H1 (cell line): ENCODE results near the gene RERE. TPM values are rescaled to one million over a fixed set of nuclear protein-coding genes. Genes with fewer than 3 reads are reported as not detected.

ENCODE experiments used
- CTCF ChIA-PET: fragments of 300-600 bp; sonication (Branson Sonifier 250); formaldehyde crosslinking; loops from one replicate; lab custom pipeline; 2021; ENCODE audit not compliant: partially characterized antibody; lab: Charles Lee
- POLR2A ChIA-PET: fragments of 300-600 bp; sonication (Branson Sonifier 250); formaldehyde crosslinking; loops from one replicate; lab custom pipeline; 2021; ENCODE audit warnings: inconsistent platforms; ENCODE audit not compliant: partially characterized antibody; lab: Charles Lee
- DNase-seq, 2 experiments: peaks; one replicate each; pipeline versions ENCODE4 v3.0.0 to v3.0.0-alpha.2; 2010 to 2022; ENCODE audit warnings: low spot score in 2 of 2, low read depth in 1 of 2, mixed read lengths in 1 of 2
- FAIRE-seq: peaks from 2 replicates; lab custom pipeline; 2011; peaks lifted over from hg19 to GRCh38; lab: Jason Lieb, UNC
- H2AFZ ChIP-seq: 2 replicates; pipeline ENCODE4 v1.8.1; 2012; ENCODE audit warnings: low read length, inconsistent platforms
- H2AK5ac ChIP-seq: 2 replicates; pipeline ENCODE4 v1.6.1; 2013; ENCODE audit warnings: low read depth, low read length
- H2BK120ac ChIP-seq: replicated peaks from 2 replicates; pipeline ENCODE3; 2013; ENCODE audit warnings: low read depth, low read length, inconsistent platforms
- H2BK12ac ChIP-seq: 2 replicates; pipeline ENCODE4 v1.6.1; 2013; ENCODE audit warnings: low read depth, low read length
- H2BK15ac ChIP-seq: 2 replicates; pipeline ENCODE4 v1.6.1; 2013; ENCODE audit warnings: low read length
- H2BK20ac ChIP-seq: 2 replicates; pipeline ENCODE4 v1.6.1; 2013; ENCODE audit warnings: low read length
- H2BK5ac ChIP-seq: 2 replicates; pipeline ENCODE4 v1.6.1; 2013; ENCODE audit warnings: low read depth, low read length
- H3K14ac ChIP-seq: 2 replicates; pipeline ENCODE4 v1.6.1; 2013; ENCODE audit warnings: inconsistent platforms; ENCODE audit not compliant: insufficient read length
- H3K18ac ChIP-seq: 2 replicates; pipeline ENCODE4 v1.6.1; 2013; ENCODE audit warnings: low read length; ENCODE audit errors: extremely low read depth
- H3K23ac ChIP-seq: 2 replicates; pipeline ENCODE4 v1.6.1; 2013; ENCODE audit warnings: inconsistent platforms; ENCODE audit not compliant: insufficient read length
- H3K23me2 ChIP-seq: 2 replicates; pipeline ENCODE4 v1.6.1; 2013; ENCODE audit warnings: low read depth, low read length
- H3K27ac ChIP-seq: 2 replicates; pipeline ENCODE4 v1.6.1; 2011; ENCODE audit warnings: low read depth, low read length, inconsistent platforms
- H3K27me3 ChIP-seq, 4 experiments: replicated peaks in 1 of 4; 1 replicate in 1 of 4; 2 replicates in 3 of 4; pipeline versions ENCODE4 v1.6.1 to v1.8.1; 2011 to 2013; ENCODE audit warnings: low read length in 3 of 4, mild to moderate bottlenecking in 3 of 4, inconsistent platforms in 2 of 4, mixed read lengths in 2 of 4, moderate library complexity in 1 of 4; ENCODE audit not compliant: control insufficient read depth in 3 of 4, insufficient read depth in 3 of 4; ENCODE audit errors: extremely low read depth in 1 of 4
- H3K36me3 ChIP-seq, 4 experiments: 2 replicates each; pipeline versions ENCODE4 v1.6.1 to v1.8.1; 2011 to 2013; ENCODE audit warnings: mild to moderate bottlenecking in 4 of 4, low read length in 3 of 4, moderate library complexity in 2 of 4, control low read depth in 1 of 4, inconsistent platforms in 1 of 4; ENCODE audit not compliant: insufficient read depth in 4 of 4, control insufficient read depth in 2 of 4
- H3K4ac ChIP-seq: replicated peaks from 2 replicates; pipeline ENCODE3; 2013; ENCODE audit warnings: low read length, low read depth, mixed read lengths, inconsistent platforms; ENCODE audit not compliant: insufficient read length
- H3K4me1 ChIP-seq, 4 experiments: replicated peaks in 1 of 4; 1 replicate in 1 of 4; 2 replicates in 3 of 4; pipeline versions ENCODE4 v1.6.1 to v1.8.1; 2011 to 2013; ENCODE audit warnings: low read length in 3 of 4, inconsistent platforms in 2 of 4, mixed read lengths in 1 of 4; ENCODE audit not compliant: insufficient read depth in 4 of 4, control insufficient read depth in 3 of 4
- H3K4me2 ChIP-seq, 2 experiments: 2 replicates each; pipeline versions ENCODE4 v1.6.1 to v1.8.1; 2011 to 2013; ENCODE audit warnings: low read depth in 2 of 2, low read length in 2 of 2, control low read depth in 1 of 2, inconsistent platforms in 1 of 2, mild to moderate bottlenecking in 1 of 2; ENCODE audit not compliant: insufficient read depth in 1 of 2
- H3K4me3 ChIP-seq, 4 experiments: fragments of 200-600, 300-600 bp in 1 of 4; sonication (generic), shearing (Covaris generic), sonication (Bioruptor Twin) in 1 of 4; 2 replicates each; pipeline versions ENCODE4 v1.5.1 to v1.8.1; 2011 to 2016; ENCODE audit warnings: low read length in 4 of 4, low read depth in 3 of 4, control low read depth in 2 of 4, inconsistent platforms in 2 of 4, mild to moderate bottlenecking in 2 of 4, mixed read lengths in 1 of 4, moderate library complexity in 1 of 4; ENCODE audit not compliant: insufficient read depth in 2 of 4; ENCODE audit errors: extremely low read depth in 1 of 4
- H3K56ac ChIP-seq: replicated peaks from 2 replicates; pipeline ENCODE3; 2013; ENCODE audit warnings: low read depth, mild to moderate bottlenecking, mixed read lengths, low read length, inconsistent platforms; ENCODE audit not compliant: insufficient read length
- H3K79me1 ChIP-seq: 2 replicates; pipeline ENCODE4 v1.6.1; 2013; ENCODE audit warnings: low read depth, low read length, control low read depth
- H3K79me2 ChIP-seq, 2 experiments: 2 replicates each; pipeline versions ENCODE4 v1.6.1 to v1.8.1; 2012 to 2013; ENCODE audit warnings: low read length in 2 of 2, mild to moderate bottlenecking in 2 of 2, inconsistent platforms in 1 of 2; ENCODE audit not compliant: insufficient read depth in 2 of 2, control insufficient read depth in 1 of 2
- H3K9ac ChIP-seq, 4 experiments: replicated peaks in 1 of 4; 1 replicate in 1 of 4; 2 replicates in 3 of 4; pipeline versions ENCODE4 v1.6.1 to v1.8.1; 2011 to 2013; ENCODE audit warnings: low read depth in 3 of 4, low read length in 3 of 4, control low read depth in 2 of 4, mild to moderate bottlenecking in 2 of 4, moderate library complexity in 2 of 4, inconsistent platforms in 1 of 4; ENCODE audit errors: extremely low read depth in 1 of 4
- H3K9me3 ChIP-seq, 2 experiments: 2 replicates each; pipeline versions ENCODE4 v1.6.1 to v1.8.1; 2012 to 2013; ENCODE audit warnings: mild to moderate bottlenecking in 2 of 2, moderate library complexity in 2 of 2, control low read depth in 1 of 2, inconsistent platforms in 1 of 2, low read depth in 1 of 2, low read length in 1 of 2, mixed read lengths in 1 of 2; ENCODE audit not compliant: insufficient read depth in 2 of 2
- H4K20me1 ChIP-seq, 2 experiments: replicated peaks in 1 of 2; 2 replicates each; pipeline versions ENCODE3 to v1.8.1; 2011 to 2013; ENCODE audit warnings: inconsistent platforms in 2 of 2, low read length in 2 of 2, mild to moderate bottlenecking in 1 of 2; ENCODE audit not compliant: insufficient read depth in 2 of 2, control insufficient read depth in 1 of 2
- H4K5ac ChIP-seq: 2 replicates; pipeline ENCODE4 v1.6.1; 2013; ENCODE audit warnings: low read length, low read depth, mixed read lengths, inconsistent platforms; ENCODE audit not compliant: insufficient read length
- H4K8ac ChIP-seq: 2 replicates; pipeline ENCODE4 v1.8.0; 2013; ENCODE audit warnings: mild to moderate bottlenecking, moderate library complexity, low read length, inconsistent platforms; ENCODE audit not compliant: insufficient read depth; ENCODE audit errors: extremely low read depth
- H4K91ac ChIP-seq: replicated peaks from 2 replicates; pipeline ENCODE3; 2013; ENCODE audit warnings: low read length, mixed read lengths, inconsistent platforms; ENCODE audit not compliant: insufficient read length
- ASH2L ChIP-seq: fragments of 200-600, 300-600 bp; sonication (generic); IDR thresholded peaks from one replicate; pipeline ENCODE4 v1.7.1; 2017; ENCODE audit warnings: low read length
- BACH1 ChIP-seq: IDR thresholded peaks from 2 replicates; pipeline ENCODE4 v1.6.1; 2012; ENCODE audit warnings: low read length, improper control_type of control experiment
- BCL11A ChIP-seq, 2 experiments: IDR thresholded peaks; one replicate each; pipeline ENCODE4 v1.6.1; 2011; ENCODE audit warnings: low read depth in 2 of 2, low read length in 2 of 2, mild to moderate bottlenecking in 2 of 2
- CBX8 ChIP-seq: fragments of 300-800, 300-1000 bp; sonication (generic); IDR thresholded peaks from 2 replicates; pipeline ENCODE4 v1.7.1; 2016; ENCODE audit warnings: low read depth, low read length, borderline replicate concordance
- CREB1 ChIP-seq: IDR thresholded peaks from 2 replicates; pipeline ENCODE4 v1.6.1; 2012; ENCODE audit warnings: inconsistent platforms
- JUND ChIP-seq: IDR thresholded peaks from 2 replicates; pipeline ENCODE4 v1.6.1; 2011; ENCODE audit warnings: mild to moderate bottlenecking, improper control_type of control experiment, low read length
- KDM1A ChIP-seq: fragments of 200-600, 300-600 bp; sonication (generic); IDR thresholded peaks from 2 replicates; pipeline ENCODE4 v1.7.1; 2016; ENCODE audit warnings: mild to moderate bottlenecking, low read length, borderline replicate concordance
- KDM4A ChIP-seq: IDR thresholded peaks from one replicate; pipeline ENCODE4 v1.7.1; 2012; ENCODE audit warnings: low read depth, mild to moderate bottlenecking, moderate library complexity, low read length, inconsistent platforms; ENCODE audit not compliant: severe bottlenecking
- PHF8 ChIP-seq: fragments of 200-600 bp; sonication (generic); conservative IDR thresholded peaks from 2 replicates; pipeline ENCODE4 v1.7.1; 2012; ENCODE audit warnings: low read depth, mild to moderate bottlenecking, inconsistent platforms, low read length, moderate library complexity
- POLR2A ChIP-seq, 2 experiments: IDR thresholded peaks; 1 replicate in 1 of 2; 2 replicates in 1 of 2; pipeline ENCODE4 v1.6.1; 2011; ENCODE audit warnings: low read depth in 2 of 2, low read length in 2 of 2, mild to moderate bottlenecking in 2 of 2; ENCODE audit errors: control extremely low read depth in 1 of 2
- TBP ChIP-seq: IDR thresholded peaks from 2 replicates; pipeline ENCODE4 v1.6.1; 2011; ENCODE audit warnings: low read depth, low read length, improper control_type of control experiment
- USF2 ChIP-seq: IDR thresholded peaks from 2 replicates; pipeline ENCODE4 v1.6.1; 2011; ENCODE audit warnings: low read length, improper control_type of control experiment
- YY1 ChIP-seq: IDR thresholded peaks from 2 replicates; pipeline ENCODE4 v1.6.1; 2011; ENCODE audit warnings: low read depth, mild to moderate bottlenecking, low read length
- WGBS, 2 experiments: shearing (Covaris generic) in 1 of 2; methylation state at CpG; one replicate each; pipeline versions ENCODE4 v1.1.6 to v1.1.7; 2013 to 2015; ENCODE audit warnings: low lambda C conversion rate in 2 of 2, mixed read lengths in 2 of 2, inconsistent platforms in 1 of 2, low coverage in 1 of 2, missing lambda C conversion rate in 1 of 2; ENCODE audit not compliant: insufficient replicate concordance in 2 of 2, insufficient coverage in 1 of 2, insufficient read length in 1 of 2; ENCODE audit errors: extremely low coverage in 1 of 2, missing lambda C conversion rate in 1 of 2; 5-methylcytosine and 5-hydroxymethylcytosine counted together
- polyA plus RNA-seq, 7 experiments: library from polyadenylated mRNA; depleted of rRNA in 3 of 7; stranded (reverse) in 5 of 7; unstranded in 2 of 7; fragments of >200 nt in 5 of 7; fragments of 200-250 nt in 2 of 7; gene quantifications; 1 replicate in 5 of 7; 2 replicates in 1 of 7; 4 replicates in 1 of 7; pipeline versions ENCODE4 v1.2.1 to v1.2.3, GENCODE V29; 2011 to 2013; ENCODE audit warnings: missing spikeins in 2 of 7, mixed read lengths in 2 of 7
- total RNA-seq: library from RNA; stranded (reverse); fragmentation: NEBNext Ultra II Directional; extraction: Animal tissue kit (Norgen Biotek cat#: 25700); gene quantifications from 2 replicates; pipeline ENCODE4 v1.2.1, GENCODE V29; 2021

RERE gene
- total and polyA plus RNA-seq, 2 of the 8 experiments (the other 6 are each of a cell fraction or from before 2014, with no cell fraction given): 15.3 to 142 TPM

GRCh38 chr1:8704866-8705506 lies 112.5 kb downstream of the RERE start:
- H3K4ac ChIP-seq: no peak overlapping the region
- H3K23ac ChIP-seq: no peak overlapping the region
- H4K5ac ChIP-seq: no peak overlapping the region
- H3K23me2 ChIP-seq: peaks cover 7% of the 10 kb centered on the region
- no peaks in the 10 kb centered on the region for H3K9me3 ChIP-seq
- no peak overlapping the region for H3K56ac ChIP-seq
- no peak overlapping the region for H2BK12ac ChIP-seq
- H4K20me1 ChIP-seq: peaks cover 2% of the 10 kb centered on the region in 2 experiments
- H4K91ac ChIP-seq: no peak overlapping the region
- no peaks in the 10 kb centered on the region for H3K27me3 ChIP-seq
- no peaks in the 10 kb centered on the region for H3K36me3 ChIP-seq
- peaks cover 4% of the 10 kb centered on the region; the same call in 1 of the 2 replicates for H3K79me1 ChIP-seq
- DNase-seq: no peak
- H2AK5ac ChIP-seq: no peak overlapping the region
- peak overlapping the region in 1 of 4 experiments; percentile 79; a peak in 2 of 8 replicates for H3K4me3 ChIP-seq
- no peak overlapping the region for H2AFZ ChIP-seq
- H3K4me1 ChIP-seq: peaks cover 2 to 24% (median 17%) of the 10 kb centered on the region in 4 experiments; a peak in 5 of 7 replicates
- no peak overlapping the region for H3K14ac ChIP-seq
- H3K9ac ChIP-seq: no peak overlapping the region; a peak in 2 of 7 replicates
- POLR2A ChIA-PET: interaction anchor here (0.5 to 6.3 kb wide), 7 partner anchors 14 to 184 kb away, joined by 3 to 73 read pairs (median 3); no protein-coding TSS in a partner anchor
- H3K27ac ChIP-seq: no peak overlapping the region; the same call in 1 of the 2 replicates
- H3K79me2 ChIP-seq: peaks cover 19 to 86% of the 10 kb centered on the region in 2 experiments
- H2BK5ac ChIP-seq: no peak overlapping the region
- FAIRE-seq: no peak
- no peak overlapping the region for H2BK20ac ChIP-seq
- H2BK120ac ChIP-seq: no peak overlapping the region
- H4K8ac ChIP-seq: no peak overlapping the region
- H2BK15ac ChIP-seq: no peak overlapping the region
- WGBS, 2 experiments: 73% methylated on average over 2 of the region's 2 CpGs; no CpG with 5 or more reads in 1 of the 2 experiments
- no peak overlapping the region for H3K18ac ChIP-seq
- CTCF ChIA-PET: interaction anchor here (0.6 to 1.9 kb wide), 6 partner anchors 12 to 706 kb away, joined by 3 to 8 read pairs (median 4); no protein-coding TSS in a partner anchor
- H3K4me2 ChIP-seq: peak overlapping the region; percentile 44 to 92
- TF ChIP-seq CBX8 (no peak), ASH2L (no peak), KDM1A (no peak), BCL11A (IDR thresholded peaks at IDR 0.05; ENCODE audit: low read depth in 2 of 2, low read length in 2 of 2) (no peak), JUND (no peak), BACH1 (no peak), USF2 (no peak), YY1 (no peak), PHF8 (no peak), POLR2A (IDR thresholded peaks at IDR 0.05; ENCODE audit: control extremely low read depth in 1 of 2, low read depth in 2 of 2, low read length in 2 of 2) (peak in 1 of 2 experiments; percentile 5; a peak in 1 of 3 replicates), CREB1 (no peak), TBP (no peak), KDM4A (no peak)
